H1 (cell line): ENCODE measurements around the gene KATNIP. TPM values are rescaled to one million over a fixed set of nuclear protein-coding genes. Genes with fewer than 3 reads are reported as not detected.

Source experiments
- ATF3 ChIP-seq: IDR thresholded peaks from 2 replicates; pipeline ENCODE4 v1.6.1; 2011; ENCODE audit warnings: low read depth, mild to moderate bottlenecking, low read length; ENCODE audit not compliant: insufficient read depth
- JUND ChIP-seq: IDR thresholded peaks from 2 replicates; pipeline ENCODE4 v1.6.1; 2011; ENCODE audit warnings: mild to moderate bottlenecking, improper control_type of control experiment, low read length
- POLR2AphosphoS5 ChIP-seq: IDR thresholded peaks from 2 replicates; pipeline ENCODE4 v1.6.1; 2011; ENCODE audit warnings: low read depth, low read length
- polyA plus RNA-seq, 7 experiments: library from polyadenylated mRNA; depleted of rRNA in 3 of 7; stranded (reverse) in 5 of 7; unstranded in 2 of 7; fragments of >200 nt in 5 of 7; fragments of 200-250 nt in 2 of 7; gene quantifications; 1 replicate in 5 of 7; 2 replicates in 1 of 7; 4 replicates in 1 of 7; pipeline versions ENCODE4 v1.2.1 to v1.2.3, GENCODE V29; 2011 to 2013; ENCODE audit warnings: missing spikeins in 2 of 7, mixed read lengths in 2 of 7
- total RNA-seq: library from RNA; stranded (reverse); fragmentation: NEBNext Ultra II Directional; extraction: Animal tissue kit (Norgen Biotek cat#: 25700); gene quantifications from 2 replicates; pipeline ENCODE4 v1.2.1, GENCODE V29; 2021

Gene KATNIP
- total and polyA plus RNA-seq, 2 of the 8 experiments (the other 6 are each of a cell fraction or from before 2014, with no cell fraction given): 7.9 to 20.0 TPM

GRCh38 chr16:27561216-27561615 lies 11.3 kb downstream of the KATNIP start (continued):
- TF ChIP-seq ATF3 (no peak), JUND (no peak), POLR2AphosphoS5 (no peak)
